NB4 (cell line): ENCODE results near the gene ESRRA.
A peak's percentile ranks its signal among the peaks of the same experiment; 100 is the strongest.

Source experiments
- DNase-seq: peaks from one replicate; pipeline ENCODE4 v3.0.0; 2010; ENCODE audit warnings: low read depth
- H3K4me3 ChIP-seq: one replicate; pipeline ENCODE4 v1.5.1; 2011; ENCODE audit warnings: mild to moderate bottlenecking, low read depth, low read length, moderate library complexity
- CTCF ChIP-seq: IDR thresholded peaks from one replicate; pipeline ENCODE4 v1.5.1; 2012; ENCODE audit warnings: low read depth, low read length
- MAX ChIP-seq: IDR thresholded peaks from 2 replicates; pipeline ENCODE4 v1.6.1; 2011; ENCODE audit warnings: low read depth, low read length
- MYC ChIP-seq: IDR thresholded peaks from 2 replicates; pipeline ENCODE4 v1.6.1; 2011; ENCODE audit warnings: low read depth, low read length
- POLR2A ChIP-seq: IDR thresholded peaks from 2 replicates; pipeline ENCODE4 v1.6.1; 2011; ENCODE audit warnings: mild to moderate bottlenecking; ENCODE audit not compliant: insufficient read length; ENCODE audit errors: extremely low read depth

Gene ESRRA

GRCh38 chr11:64343767-64344559 is 38.6 kb downstream of the ESRRA start:
- DNase-seq = peak; percentile 67
- TF ChIP-seq POLR2A (no peak), CTCF (peak; percentile 59)
- H3K4me3 ChIP-seq = no peak overlapping the region

GRCh38 chr11:64344787-64345186 is 39.5 kb downstream of the ESRRA start:
- H3K4me3 ChIP-seq = no peak overlapping the region
- TF ChIP-seq POLR2A (no peak), MYC (no peak), CTCF (no peak), MAX (no peak)
- no peak for DNase-seq

- H3K4me3 ChIP-seq = no peak overlapping the region
- TF ChIP-seq CTCF = no peak
- no peak for TF ChIP-seq POLR2A
- TF ChIP-seq MYC = no peak
- TF ChIP-seq MAX = no peak
- DNase-seq = peak; percentile 87
Observed at GRCh38 chr11:64347193-64347867, 42.0 kb downstream of the ESRRA start.

GRCh38 chr11:64348383-64349024 is 43.2 kb downstream of the ESRRA start:
- H3K4me3 ChIP-seq = no peak overlapping the region
- TF ChIP-seq MYC = no peak
- no peak for TF ChIP-seq MAX
- no peak for TF ChIP-seq CTCF
- TF ChIP-seq POLR2A = no peak
- DNase-seq = peak; percentile 61

- no peak for TF ChIP-seq POLR2A
- TF ChIP-seq MYC = no peak
- no peak for TF ChIP-seq MAX
- no peak for TF ChIP-seq CTCF
- no peak overlapping the region for H3K4me3 ChIP-seq
- DNase-seq = no peak
Observed at GRCh38 chr11:64349025-64349387, 43.7 kb downstream of the ESRRA start.
